ENCODE data around the gene SLC6A3. TPM values are rescaled to one million over a fixed set of nuclear protein-coding genes. Genes with fewer than 3 reads are reported as not detected.
A peak's percentile ranks its signal among the peaks of the same experiment; 100 is the strongest.

Gene SLC6A3
- polyA plus RNA-seq, 3 donors from 2014 or later, result not detected

GRCh38 chr5:1483856-1484729 is 38.9 kb upstream of the SLC6A3 start:
- Mint-ChIP-seq H3K36me3 (peaks cover 4 to 35% (median 5%) of the 10 kb centered on the region in 3 donors), H3K4me3 (no peak overlapping the region), H3K27ac (peak overlapping the region in 3 of 6 donors; percentile 2 to 39 (median 17)), H3K9me3 (peaks cover 0 to 2% (median 0%) of the 10 kb centered on the region in 6 donors), H3K27me3 (ENCODE audit: low read depth in 3 of 3) (peaks cover 10 to 46% (median 17%) of the 10 kb centered on the region in 3 donors), H3K4me1 (peaks cover 32 to 50% of the 10 kb centered on the region in 2 donors)
- DNase-seq, result no peak

GRCh38 chr5:1483064-1483463 is 37.8 kb upstream of the SLC6A3 start:
- DNase-seq, result no peak
- Mint-ChIP-seq H3K36me3 (peaks cover 2 to 35% (median 4%) of the 10 kb centered on the region in 3 donors), H3K9me3 (peaks cover 0 to 2% (median 0%) of the 10 kb centered on the region in 6 donors), H3K27ac (peak overlapping the region in 3 of 6 donors; percentile 45 to 71 (median 66)), H3K4me1 (peaks cover 27 to 44% of the 10 kb centered on the region in 2 donors), H3K27me3 (ENCODE audit: low read depth in 3 of 3) (peaks cover 10 to 46% (median 17%) of the 10 kb centered on the region in 3 donors), H3K4me3 (no peak overlapping the region)

GRCh38 chr5:1481959-1482331 is 36.7 kb upstream of the SLC6A3 start:
- Mint-ChIP-seq H3K4me1 (peaks cover 24 to 35% of the 10 kb centered on the region in 2 donors), H3K36me3 (peaks cover 0 to 32% (median 4%) of the 10 kb centered on the region in 3 donors), H3K9me3 (peaks cover 0 to 2% (median 0%) of the 10 kb centered on the region in 6 donors), H3K27me3 (ENCODE audit: low read depth in 3 of 3) (peaks cover 10 to 45% (median 14%) of the 10 kb centered on the region in 3 donors), H3K4me3 (no peak overlapping the region), H3K27ac (peak overlapping the region; percentile 9 to 80 (median 44))
- no peak for DNase-seq

- no peak for DNase-seq
- H3K36me3 Mint-ChIP-seq, result peaks cover 0 to 34% (median 4%) of the 10 kb centered on the region in 3 donors
- peaks cover 0 to 2% (median 0%) of the 10 kb centered on the region in 6 donors for H3K9me3 Mint-ChIP-seq
- H3K27me3 Mint-ChIP-seq (ENCODE audit: low read depth in 3 of 3), result peaks cover 10 to 42% (median 14%) of the 10 kb centered on the region in 3 donors
- peaks cover 24 to 35% of the 10 kb centered on the region in 2 donors for H3K4me1 Mint-ChIP-seq
- peak overlapping the region in 1 of 5 donors; percentile 33 for H3K4me3 Mint-ChIP-seq
- peak overlapping the region; percentile 9 to 81 (median 72) for H3K27ac Mint-ChIP-seq
These were observed 36.2 kb upstream of the SLC6A3 start for GRCh38 chr5:1481266-1481958.

GRCh38 chr5:1480806-1481205 is 35.6 kb upstream of the SLC6A3 start:
- Mint-ChIP-seq H3K27ac (peak overlapping the region; percentile 26 to 92 (median 82)), H3K27me3 (ENCODE audit: low read depth in 3 of 3) (peaks cover 10 to 41% (median 14%) of the 10 kb centered on the region in 3 donors), H3K4me3 (no peak overlapping the region), H3K36me3 (peaks cover 0 to 34% (median 4%) of the 10 kb centered on the region in 3 donors), H3K9me3 (peaks cover 0 to 2% (median 0%) of the 10 kb centered on the region in 6 donors), H3K4me1 (peaks cover 23 to 35% of the 10 kb centered on the region in 2 donors)
- no peak for DNase-seq

- Mint-ChIP-seq H3K9me3 (peaks cover 0 to 2% (median 0%) of the 10 kb centered on the region in 6 donors), H3K4me3 (no peak overlapping the region), H3K27me3 (ENCODE audit: low read depth in 3 of 3) (peaks cover 10 to 35% (median 14%) of the 10 kb centered on the region in 3 donors), H3K27ac (peak overlapping the region; percentile 79 to 92 (median 86)), H3K36me3 (peaks cover 0 to 34% (median 4%) of the 10 kb centered on the region in 3 donors), H3K4me1 (peaks cover 21 to 35% of the 10 kb centered on the region in 2 donors)
- DNase-seq, result no peak
These were observed 35.0 kb upstream of the SLC6A3 start for GRCh38 chr5:1480217-1480616.

GRCh38 chr5:1479581-1480188 is 34.4 kb upstream of the SLC6A3 start:
- Mint-ChIP-seq H3K36me3 (peaks cover 0 to 34% (median 4%) of the 10 kb centered on the region in 3 donors), H3K9me3 (peaks cover 0 to 2% (median 0%) of the 10 kb centered on the region in 6 donors), H3K4me1 (peaks cover 19 to 35% of the 10 kb centered on the region in 2 donors), H3K4me3 (no peak overlapping the region), H3K27me3 (ENCODE audit: low read depth in 3 of 3) (peaks cover 13 to 35% (median 16%) of the 10 kb centered on the region in 3 donors), H3K27ac (peak overlapping the region; percentile 79 to 92 (median 86))
- DNase-seq, result peak; percentile 51 to 59 (median 55)

- Mint-ChIP-seq H3K4me3 (no peak overlapping the region), H3K27ac (peak overlapping the region; percentile 64 to 92 (median 80))
These were observed 33.8 kb upstream of the SLC6A3 start for GRCh38 chr5:1479066-1479465.

GRCh38 chr5:1478271-1479035 is 33.2 kb upstream of the SLC6A3 start:
- peaks cover 0 to 2% (median 0%) of the 10 kb centered on the region in 6 donors for H3K9me3 Mint-ChIP-seq
- H3K36me3 Mint-ChIP-seq, result peaks cover 6 to 36% (median 8%) of the 10 kb centered on the region in 3 donors
- H3K4me1 Mint-ChIP-seq, result peaks cover 17 to 30% of the 10 kb centered on the region in 2 donors
- DNase-seq, result no peak
- peak overlapping the region in 5 of 6 donors; percentile 19 to 79 (median 60) for H3K27ac Mint-ChIP-seq
- no peak overlapping the region for H3K4me3 Mint-ChIP-seq
- H3K27me3 Mint-ChIP-seq (ENCODE audit: low read depth in 3 of 3), result peaks cover 13 to 38% (median 20%) of the 10 kb centered on the region in 3 donors

More at GRCh38 chr5:1479066-1479465, 33.8 kb upstream of the SLC6A3 start:
- H3K36me3 Mint-ChIP-seq, result peaks cover 0 to 35% (median 4%) of the 10 kb centered on the region in 3 donors
- DNase-seq, result no peak
- H3K4me1 Mint-ChIP-seq, result peaks cover 19 to 35% of the 10 kb centered on the region in 2 donors
- H3K27me3 Mint-ChIP-seq (ENCODE audit: low read depth in 3 of 3), result peaks cover 13 to 39% (median 17%) of the 10 kb centered on the region in 3 donors
- peaks cover 0 to 2% (median 0%) of the 10 kb centered on the region in 6 donors for H3K9me3 Mint-ChIP-seq

- H3K9me3 Mint-ChIP-seq, result peaks cover 0 to 2% (median 0%) of the 10 kb centered on the region in 6 donors
- H3K27me3 Mint-ChIP-seq (ENCODE audit: low read depth in 3 of 3), result peaks cover 13 to 38% (median 25%) of the 10 kb centered on the region in 3 donors
- H3K4me3 Mint-ChIP-seq, result no peak overlapping the region
- peaks cover 7 to 34% (median 8%) of the 10 kb centered on the region in 3 donors for H3K36me3 Mint-ChIP-seq
- no peak for DNase-seq
- peaks cover 17 to 23% of the 10 kb centered on the region in 2 donors for H3K4me1 Mint-ChIP-seq
- peak overlapping the region in 2 of 6 donors; percentile 53 to 84 for H3K27ac Mint-ChIP-seq
These were observed 32.1 kb upstream of the SLC6A3 start for GRCh38 chr5:1477341-1477740.

- DNase-seq, result no peak
- H3K27me3 Mint-ChIP-seq (ENCODE audit: low read depth in 3 of 3), result peaks cover 14 to 38% (median 25%) of the 10 kb centered on the region in 3 donors
- peaks cover 17 to 23% of the 10 kb centered on the region in 2 donors for H3K4me1 Mint-ChIP-seq
- peaks cover 0 to 2% (median 0%) of the 10 kb centered on the region in 6 donors for H3K9me3 Mint-ChIP-seq
- peaks cover 7 to 36% (median 8%) of the 10 kb centered on the region in 3 donors for H3K36me3 Mint-ChIP-seq
- H3K27ac Mint-ChIP-seq, result peak overlapping the region in 2 of 6 donors; percentile 60 to 76
- no peak overlapping the region for H3K4me3 Mint-ChIP-seq
These were observed 31.7 kb upstream of the SLC6A3 start for GRCh38 chr5:1476967-1477310.

- Mint-ChIP-seq H3K9me3 (peaks cover 0 to 2% (median 0%) of the 10 kb centered on the region in 6 donors), H3K36me3 (peaks cover 7 to 39% (median 8%) of the 10 kb centered on the region in 3 donors), H3K4me1 (peaks cover 14 to 23% of the 10 kb centered on the region in 2 donors), H3K27me3 (ENCODE audit: low read depth in 3 of 3) (peaks cover 19 to 37% (median 25%) of the 10 kb centered on the region in 3 donors), H3K27ac (peak overlapping the region in 3 of 6 donors; percentile 13 to 76 (median 60)), H3K4me3 (no peak overlapping the region)
- no peak for DNase-seq
These were observed 31.1 kb upstream of the SLC6A3 start for GRCh38 chr5:1476181-1476966.
